SJSA1 (cell line): Measurements from ENCODE around the gene SHB. TPM values are rescaled to one million over a fixed set of nuclear protein-coding genes. Genes with fewer than 3 reads are reported as not detected.

Source experiments
- DNase-seq, 2 experiments: peaks; one replicate each; pipeline ENCODE4 v3.0.0-alpha.2; 2015 to 2020; ENCODE audit warnings: low spot score in 2 of 2, low read depth in 1 of 2
- H3K27ac ChIP-seq: fragments of 250-450 bp; sonication (Bioruptor Pico); 2 replicates; pipeline ENCODE4 v1.5.1; 2020; ENCODE audit warnings: mild to moderate bottlenecking, moderate library complexity
- H3K27me3 ChIP-seq: fragments of 250-450 bp; sonication (Bioruptor Pico); replicated peaks from 2 replicates; pipeline ENCODE4 v1.5.1; 2020; ENCODE audit warnings: mild to moderate bottlenecking, moderate library complexity
- H3K36me3 ChIP-seq: fragments of 250-450 bp; sonication (Bioruptor Pico); 2 replicates; pipeline ENCODE4 v1.5.1; 2020; ENCODE audit warnings: mild to moderate bottlenecking
- H3K4me1 ChIP-seq: fragments of 250-450 bp; sonication (Bioruptor Pico); replicated peaks from 2 replicates; pipeline ENCODE4 v1.6.1; 2021; ENCODE audit warnings: mild to moderate bottlenecking
- H3K4me3 ChIP-seq: fragments of 250-450 bp; sonication (Bioruptor Pico); 2 replicates; pipeline ENCODE4 v1.5.1; 2020; ENCODE audit warnings: mild to moderate bottlenecking
- H3K9me3 ChIP-seq: fragments of 250-450 bp; sonication (Bioruptor Pico); replicated peaks from 2 replicates; pipeline ENCODE4 v1.5.1; 2020; ENCODE audit warnings: mild to moderate bottlenecking
- total RNA-seq: library from RNA; depleted of rRNA; stranded (reverse); fragments of >200 nt; shearing (Covaris generic); gene quantifications from 2 replicates; pipeline ENCODE4 v1.2.3, GENCODE V29; 2014

Gene SHB
- total RNA-seq, 1 experiment from 2014 or later, result 19.3 TPM

DNA sequence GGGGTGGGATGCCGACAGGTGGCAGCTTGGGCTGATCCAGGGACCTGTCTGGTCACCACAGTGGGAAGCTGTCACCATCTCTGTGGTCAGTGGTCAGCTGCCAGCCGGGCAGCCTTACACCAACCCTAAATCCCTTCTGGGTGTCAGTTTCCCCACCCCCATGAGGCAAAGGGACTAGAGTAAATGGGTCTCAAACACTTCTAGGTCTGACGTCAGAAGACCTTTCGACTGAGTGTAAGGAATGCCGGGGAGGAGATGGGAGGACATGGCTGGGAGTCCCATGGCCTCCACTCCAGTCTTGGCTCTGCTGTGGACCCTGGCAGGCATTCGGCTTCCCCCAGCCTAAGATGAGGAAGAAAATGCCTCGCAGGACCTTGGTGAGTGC is 124.8 kb downstream of the SHB start:
- Histone ChIP-seq H3K27me3 (no peaks in the 10 kb centered on the region), H3K36me3 (peaks cover 71% of the 10 kb centered on the region), H3K4me1 (peaks cover 63% of the 10 kb centered on the region), H3K27ac (peak overlapping the region; percentile 49), H3K4me3 (no peak overlapping the region), H3K9me3 (no peaks in the 10 kb centered on the region)
- DNase-seq, result no peak

DNA sequence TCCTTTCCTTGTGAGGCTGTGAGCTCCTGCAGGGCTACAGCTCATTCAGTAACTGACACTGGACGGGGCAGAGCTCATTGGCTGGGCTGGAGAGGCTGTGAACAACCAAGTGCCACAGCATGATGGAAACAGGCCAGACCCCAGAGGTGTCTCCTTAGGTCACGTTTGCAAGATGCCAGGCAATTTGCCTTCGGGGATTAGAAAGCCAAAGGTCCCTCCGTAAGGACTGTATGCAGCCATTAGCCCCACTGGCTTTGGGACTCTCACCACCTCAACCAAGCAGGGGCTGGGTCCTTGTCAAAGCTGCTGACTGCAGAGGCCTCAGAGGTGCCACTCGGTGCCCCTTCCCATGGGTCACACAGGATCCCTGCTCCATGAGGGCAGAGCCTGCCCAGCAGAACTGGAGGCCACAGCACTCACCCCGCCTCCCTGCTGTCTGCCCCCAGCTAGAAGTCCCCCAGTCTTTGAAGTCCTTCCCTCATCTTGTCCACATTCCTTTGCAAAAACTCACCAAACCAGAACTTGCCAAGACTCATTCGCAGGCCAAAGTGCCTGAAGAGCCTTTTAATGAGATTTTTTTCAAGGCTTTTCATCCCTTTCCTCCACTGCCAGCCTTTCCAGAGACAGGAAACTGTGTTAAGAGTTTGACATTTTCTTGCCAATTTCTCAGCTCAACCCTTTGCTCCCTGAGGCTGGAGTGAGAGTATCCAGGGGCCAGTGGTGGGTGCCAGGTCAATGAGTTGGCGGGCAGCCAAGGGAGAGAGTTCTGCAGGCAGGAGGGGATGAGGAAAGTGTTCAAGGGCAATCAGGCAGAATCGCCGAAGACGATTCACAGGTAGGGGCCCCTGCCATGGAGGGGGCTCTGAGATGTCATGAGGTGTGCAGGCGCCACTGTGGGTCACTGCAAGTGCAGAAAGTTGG is 125.4 kb downstream of the SHB start:
- H3K9me3 ChIP-seq, result no peaks in the 10 kb centered on the region
- H3K27ac ChIP-seq, result peak overlapping the region; percentile 49
- no peak overlapping the region for H3K4me3 ChIP-seq
- peaks cover 66% of the 10 kb centered on the region for H3K36me3 ChIP-seq
- DNase-seq, result peak; percentile 59 to 60
- no peaks in the 10 kb centered on the region for H3K27me3 ChIP-seq
- H3K4me1 ChIP-seq, result peaks cover 70% of the 10 kb centered on the region

DNA sequence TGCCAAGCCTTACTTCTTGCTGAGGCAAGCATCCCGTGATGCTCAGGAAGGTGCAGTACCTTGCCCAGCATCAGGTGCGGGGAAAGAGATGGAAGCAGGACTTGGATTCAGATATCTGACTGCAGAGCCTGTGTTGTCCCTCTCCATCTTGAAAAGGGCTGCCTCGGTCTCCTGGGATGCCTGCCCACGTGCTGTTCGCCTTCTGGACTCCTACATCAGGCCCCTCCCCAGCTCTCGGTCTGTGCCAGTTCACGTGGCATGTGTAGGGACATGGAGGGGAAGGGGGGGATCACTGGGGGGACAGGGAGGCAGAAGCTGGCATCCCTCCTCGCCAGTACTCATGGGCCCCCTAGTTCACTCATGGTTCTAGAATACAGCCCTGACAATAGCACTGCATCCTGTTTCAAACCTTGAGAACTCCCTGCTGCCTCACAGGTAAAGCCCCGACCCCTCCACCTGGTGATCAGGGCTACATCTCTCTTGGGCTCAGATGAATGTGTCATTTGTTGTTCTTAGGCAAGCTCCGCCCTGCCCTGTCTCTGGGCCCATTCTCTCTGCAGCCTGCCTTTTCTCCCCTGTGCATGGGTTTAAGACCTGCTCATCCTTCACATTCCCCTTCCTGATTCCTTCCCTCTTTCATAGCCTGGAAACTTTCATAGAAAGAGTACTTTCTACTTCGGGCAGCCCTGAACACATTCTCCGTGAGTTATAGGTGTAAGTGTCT is 126.2 kb downstream of the SHB start:
- H3K27me3 ChIP-seq, result no peaks in the 10 kb centered on the region
- peak overlapping the region; percentile 26; the same call in 1 of the 2 replicates for H3K27ac ChIP-seq
- peaks cover 78% of the 10 kb centered on the region for H3K4me1 ChIP-seq
- H3K36me3 ChIP-seq, result peaks cover 59% of the 10 kb centered on the region
- H3K9me3 ChIP-seq, result no peaks in the 10 kb centered on the region
- no peak overlapping the region for H3K4me3 ChIP-seq
- no peak for DNase-seq

DNA sequence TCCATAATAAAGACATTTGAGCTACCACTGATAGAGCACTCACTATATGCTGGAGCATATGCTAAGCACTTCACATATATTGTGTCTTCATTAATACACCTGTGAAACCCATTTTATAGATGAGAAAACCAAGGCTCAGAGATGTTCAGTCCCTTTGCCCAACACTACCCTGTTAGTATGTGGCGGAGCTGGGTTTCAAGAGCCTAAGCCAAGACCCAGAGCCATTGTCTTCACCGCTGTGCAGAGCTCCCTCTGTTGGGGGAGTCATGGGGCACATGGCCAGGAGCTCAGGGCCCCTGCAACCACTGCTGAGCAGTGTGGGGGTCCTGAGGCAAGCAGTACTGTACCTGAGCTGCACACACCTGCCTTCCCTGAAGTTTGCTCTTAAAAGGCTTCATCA is 127.8 kb downstream of the SHB start:
- DNase-seq, result no peak
- H3K27ac ChIP-seq, result no peak overlapping the region
- H3K27me3 ChIP-seq, result no peaks in the 10 kb centered on the region
- H3K36me3 ChIP-seq, result peaks cover 46% of the 10 kb centered on the region
- H3K9me3 ChIP-seq, result no peaks in the 10 kb centered on the region
- H3K4me3 ChIP-seq, result no peak overlapping the region
- peaks cover 91% of the 10 kb centered on the region for H3K4me1 ChIP-seq

DNA sequence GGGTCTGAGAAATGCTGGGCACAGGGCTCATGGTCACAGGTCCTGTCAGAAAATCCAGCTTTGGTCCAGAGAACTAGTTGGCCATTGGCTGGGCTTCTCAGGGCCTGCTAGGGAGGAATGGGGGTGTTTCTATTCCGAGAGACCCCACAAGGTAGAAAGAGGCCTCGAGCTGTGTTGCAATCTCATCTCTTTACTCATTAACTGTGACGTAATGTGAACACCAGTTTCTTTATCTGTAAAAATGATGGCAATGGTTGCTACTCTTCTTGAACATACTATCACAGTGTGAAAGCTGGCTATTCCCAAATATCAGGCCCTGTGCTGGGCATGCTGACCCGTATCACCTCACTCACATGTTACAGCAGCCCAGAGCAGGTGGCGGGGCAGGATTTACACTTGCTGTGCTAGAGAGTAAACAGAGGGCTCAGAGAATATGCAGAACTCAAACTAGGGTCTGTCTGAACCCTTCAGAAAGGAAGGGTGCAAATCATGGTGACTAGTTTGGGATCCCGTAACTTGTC is 129.4 kb downstream of the SHB start:
- Histone ChIP-seq H3K4me1 (peaks cover 75% of the 10 kb centered on the region), H3K36me3 (peaks cover 37% of the 10 kb centered on the region), H3K4me3 (no peak overlapping the region), H3K27ac (peak overlapping the region; percentile 74), H3K27me3 (no peaks in the 10 kb centered on the region), H3K9me3 (no peaks in the 10 kb centered on the region)
- no peak for DNase-seq

DNA sequence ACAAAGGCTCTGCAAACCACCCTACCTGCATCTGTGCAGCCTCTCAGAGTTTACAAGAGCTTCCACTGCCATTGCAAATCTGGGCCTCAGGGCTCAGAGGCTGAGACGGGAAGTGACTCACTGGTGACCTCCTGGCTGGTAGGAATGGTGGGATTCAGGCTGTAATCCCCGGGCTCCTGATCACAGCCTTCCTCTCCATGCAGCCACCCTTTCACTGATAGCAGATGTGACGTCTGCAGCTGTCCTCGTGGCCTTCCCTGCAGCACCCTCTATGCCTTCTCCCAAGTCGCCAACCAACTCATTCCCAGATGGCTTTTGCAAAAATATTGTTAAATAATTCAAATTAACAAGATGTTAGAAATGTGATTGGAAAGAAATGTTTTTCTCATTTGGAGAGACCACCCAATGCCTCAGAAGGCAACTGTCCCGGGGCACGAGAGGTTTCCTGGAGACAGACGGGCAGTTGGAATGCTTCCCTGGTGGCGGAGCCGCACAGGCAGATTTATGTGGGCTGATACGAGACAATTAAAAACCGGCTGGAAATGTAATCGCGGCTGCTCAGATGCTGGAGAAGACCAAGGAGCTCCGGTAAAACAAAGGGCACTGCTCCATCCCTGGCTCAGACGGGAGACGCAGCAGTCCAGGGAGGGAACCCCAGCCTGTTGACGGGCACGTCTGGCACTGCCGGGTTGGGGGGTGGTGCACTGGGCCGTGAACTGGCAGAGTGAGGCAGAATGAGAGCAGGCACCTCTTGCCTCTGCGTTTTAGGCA is 130.7 kb downstream of the SHB start:
- H3K4me1 ChIP-seq, result peaks cover 62% of the 10 kb centered on the region
- no peaks in the 10 kb centered on the region for H3K9me3 ChIP-seq
- peak; percentile 81 to 85 for DNase-seq
- peak overlapping the region; percentile 74 for H3K27ac ChIP-seq
- H3K4me3 ChIP-seq, result no peak overlapping the region
- H3K36me3 ChIP-seq, result peaks cover 31% of the 10 kb centered on the region
- H3K27me3 ChIP-seq, result no peaks in the 10 kb centered on the region

DNA sequence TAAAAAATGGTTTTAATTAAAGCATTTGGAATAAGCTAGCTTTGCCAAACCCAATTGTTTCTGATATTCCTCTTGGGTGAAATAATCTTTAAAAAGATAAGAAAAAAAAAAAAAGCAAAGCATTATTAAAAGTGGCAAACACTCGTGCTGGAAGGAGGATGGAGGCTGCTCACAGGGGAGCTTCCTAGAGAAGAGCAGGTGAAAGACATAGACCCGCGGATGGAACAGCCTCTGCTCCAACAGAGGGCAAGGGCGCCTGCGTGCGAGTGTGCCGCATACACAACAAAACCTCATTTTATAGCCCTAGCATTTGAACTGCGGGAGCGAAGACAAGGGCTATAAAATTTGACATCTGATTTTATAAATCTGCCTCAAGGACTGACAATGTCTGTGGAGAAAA is 131.7 kb downstream of the SHB start:
- Histone ChIP-seq H3K27ac (peak overlapping the region; percentile 74), H3K4me3 (no peak overlapping the region), H3K4me1 (peaks cover 52% of the 10 kb centered on the region), H3K36me3 (peaks cover 25% of the 10 kb centered on the region), H3K9me3 (no peaks in the 10 kb centered on the region), H3K27me3 (no peaks in the 10 kb centered on the region)
- no peak for DNase-seq

DNA sequence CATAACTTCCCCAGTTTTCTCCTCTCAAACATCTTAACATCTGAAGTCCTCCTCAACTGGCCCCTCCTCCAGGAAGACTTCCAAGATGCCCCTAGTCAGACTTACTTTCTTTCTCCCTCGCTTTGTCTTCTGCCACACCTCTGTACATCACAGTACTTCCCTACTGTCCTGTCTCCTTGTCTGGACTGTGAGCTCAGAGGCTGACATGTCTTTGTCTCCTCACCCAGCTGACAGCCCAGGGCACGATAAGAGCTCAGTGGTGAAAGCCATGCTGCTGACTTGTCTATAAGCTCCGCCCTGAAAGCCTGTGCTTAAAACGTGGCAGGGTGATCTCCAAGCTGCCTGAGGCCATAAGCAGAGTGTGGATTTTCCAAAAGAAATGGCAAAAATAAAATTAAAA is 132.1 kb downstream of the SHB start:
- Histone ChIP-seq H3K4me3 (no peak overlapping the region), H3K4me1 (peaks cover 50% of the 10 kb centered on the region), H3K27me3 (no peaks in the 10 kb centered on the region), H3K36me3 (peaks cover 21% of the 10 kb centered on the region), H3K9me3 (no peaks in the 10 kb centered on the region), H3K27ac (peak overlapping the region; percentile 74)
- peak in 1 of 2 experiments; percentile 22 for DNase-seq

DNA sequence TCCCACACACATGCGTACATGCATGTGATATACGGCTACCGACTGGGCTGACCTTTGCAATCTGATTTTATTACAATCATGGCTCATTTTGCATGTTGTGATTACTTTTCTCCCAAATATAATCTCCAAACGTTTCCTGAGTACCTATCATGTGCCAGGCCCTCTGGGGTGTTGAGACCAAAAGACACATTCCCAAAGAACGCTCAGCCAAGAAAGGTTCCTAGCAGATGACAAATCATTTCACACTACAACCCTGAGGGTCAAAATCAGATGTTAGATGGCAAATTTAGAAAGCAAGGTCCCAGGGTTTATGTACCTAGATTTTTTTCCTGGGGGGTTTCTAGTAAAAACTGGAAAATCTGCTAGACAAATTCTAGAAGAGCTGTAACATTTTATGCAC is 132.7 kb downstream of the SHB start:
- Histone ChIP-seq H3K4me1 (peaks cover 44% of the 10 kb centered on the region), H3K27me3 (no peaks in the 10 kb centered on the region), H3K27ac (peak overlapping the region; percentile 74; the same call in 1 of the 2 replicates), H3K36me3 (peaks cover 18% of the 10 kb centered on the region), H3K4me3 (no peak overlapping the region), H3K9me3 (no peaks in the 10 kb centered on the region)
- no peak for DNase-seq

DNA sequence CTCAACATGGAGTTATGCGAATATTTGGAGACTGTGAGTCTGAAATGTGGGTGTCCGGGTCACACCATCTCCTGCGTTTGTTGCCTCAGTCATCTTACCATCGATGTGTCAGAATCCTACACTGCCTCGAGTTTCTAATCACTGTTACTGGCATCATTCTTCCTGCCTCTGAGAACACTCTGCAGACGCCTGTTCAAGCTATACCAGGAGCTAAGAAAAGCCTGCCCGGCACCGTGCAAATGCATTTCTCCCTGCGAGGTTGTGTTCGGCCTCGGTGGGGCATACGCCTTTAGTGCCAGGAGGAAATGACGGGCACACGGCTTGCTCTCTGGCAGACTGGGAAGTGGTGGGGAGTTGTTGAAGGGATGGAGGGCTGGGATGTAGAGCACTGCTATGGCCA is 133.9 kb downstream of the SHB start:
- Histone ChIP-seq H3K36me3 (peaks cover 16% of the 10 kb centered on the region), H3K4me3 (no peak overlapping the region), H3K27me3 (no peaks in the 10 kb centered on the region), H3K27ac (no peak overlapping the region), H3K4me1 (peaks cover 38% of the 10 kb centered on the region), H3K9me3 (no peaks in the 10 kb centered on the region)
- no peak for DNase-seq

DNA sequence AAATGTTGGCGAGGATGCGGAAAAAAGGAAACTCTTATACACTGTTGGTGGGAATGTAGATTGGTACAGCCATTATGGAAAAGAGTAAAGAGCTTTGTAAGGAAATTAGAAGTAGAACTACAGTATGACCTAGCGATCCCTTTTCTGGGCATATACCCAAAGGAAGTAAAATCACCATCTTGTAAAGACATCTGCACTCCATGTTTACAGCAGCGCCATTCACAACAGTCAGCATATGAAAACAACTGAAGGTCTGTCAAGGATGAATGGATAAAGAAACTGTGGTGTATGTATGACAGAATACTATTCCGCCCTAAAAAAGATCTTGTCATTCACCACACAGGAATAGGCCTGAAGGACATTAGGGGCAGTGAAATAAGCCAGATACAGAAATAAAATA is 137.4 kb downstream of the SHB start:
- peaks cover 25% of the 10 kb centered on the region for H3K36me3 ChIP-seq
- H3K9me3 ChIP-seq, result no peaks in the 10 kb centered on the region
- peaks cover 20% of the 10 kb centered on the region for H3K4me1 ChIP-seq
- H3K4me3 ChIP-seq, result no peak overlapping the region
- no peaks in the 10 kb centered on the region for H3K27me3 ChIP-seq
- no peak for DNase-seq
- H3K27ac ChIP-seq, result no peak overlapping the region

DNA sequence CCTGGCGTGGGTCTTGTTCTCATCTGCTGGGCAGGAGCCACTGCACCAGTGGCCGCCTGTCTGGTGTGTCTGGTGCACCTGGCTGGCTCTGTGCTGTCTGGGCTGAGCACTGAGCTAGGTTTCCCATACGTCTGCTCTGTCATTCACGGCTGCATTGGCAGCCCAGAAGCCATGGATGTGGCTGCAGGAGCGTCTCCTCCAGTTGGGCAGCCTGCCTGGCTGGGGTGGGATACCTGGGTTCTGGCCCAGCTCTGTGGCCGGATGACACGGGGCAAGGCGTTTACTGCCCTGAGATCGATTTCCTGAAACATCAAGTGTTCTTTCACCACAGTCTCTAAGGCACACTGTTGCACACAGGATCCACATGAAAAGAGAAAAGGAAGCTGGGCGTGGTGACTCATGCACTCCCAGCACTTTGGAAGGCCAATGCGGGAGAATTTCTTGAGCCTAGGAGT is 139.6 kb downstream of the SHB start:
- Histone ChIP-seq H3K4me3 (no peak overlapping the region), H3K36me3 (peaks cover 23% of the 10 kb centered on the region), H3K9me3 (no peaks in the 10 kb centered on the region), H3K27ac (no peak overlapping the region), H3K27me3 (no peaks in the 10 kb centered on the region), H3K4me1 (peaks cover 27% of the 10 kb centered on the region)
- no peak for DNase-seq
